Head of caudate nucleus (tissue), 42 donors: ENCODE measurements around the gene TTPAL.
A peak's percentile ranks its signal among the peaks of the same experiment; 100 is the strongest.

Experiments
- DNase-seq, 42 donors: peaks; one replicate each; pipeline versions ENCODE4 v3.0.0 to v3.0.0-alpha.2; 2020 to 2021; ENCODE audit warnings: mixed read lengths in 7 of 42
- intact Hi-C: fragments of 100-400 bp; cut with DNase I; formaldehyde crosslinking; loops from one replicate; pipeline ENCODE4 v1.15.0; 2022

The TTPAL gene, protein sequence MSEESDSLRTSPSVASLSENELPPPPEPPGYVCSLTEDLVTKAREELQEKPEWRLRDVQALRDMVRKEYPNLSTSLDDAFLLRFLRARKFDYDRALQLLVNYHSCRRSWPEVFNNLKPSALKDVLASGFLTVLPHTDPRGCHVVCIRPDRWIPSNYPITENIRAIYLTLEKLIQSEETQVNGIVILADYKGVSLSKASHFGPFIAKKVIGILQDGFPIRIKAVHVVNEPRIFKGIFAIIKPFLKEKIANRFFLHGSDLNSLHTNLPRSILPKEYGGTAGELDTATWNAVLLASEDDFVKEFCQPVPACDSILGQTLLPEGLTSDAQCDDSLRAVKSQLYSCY

DNA sequence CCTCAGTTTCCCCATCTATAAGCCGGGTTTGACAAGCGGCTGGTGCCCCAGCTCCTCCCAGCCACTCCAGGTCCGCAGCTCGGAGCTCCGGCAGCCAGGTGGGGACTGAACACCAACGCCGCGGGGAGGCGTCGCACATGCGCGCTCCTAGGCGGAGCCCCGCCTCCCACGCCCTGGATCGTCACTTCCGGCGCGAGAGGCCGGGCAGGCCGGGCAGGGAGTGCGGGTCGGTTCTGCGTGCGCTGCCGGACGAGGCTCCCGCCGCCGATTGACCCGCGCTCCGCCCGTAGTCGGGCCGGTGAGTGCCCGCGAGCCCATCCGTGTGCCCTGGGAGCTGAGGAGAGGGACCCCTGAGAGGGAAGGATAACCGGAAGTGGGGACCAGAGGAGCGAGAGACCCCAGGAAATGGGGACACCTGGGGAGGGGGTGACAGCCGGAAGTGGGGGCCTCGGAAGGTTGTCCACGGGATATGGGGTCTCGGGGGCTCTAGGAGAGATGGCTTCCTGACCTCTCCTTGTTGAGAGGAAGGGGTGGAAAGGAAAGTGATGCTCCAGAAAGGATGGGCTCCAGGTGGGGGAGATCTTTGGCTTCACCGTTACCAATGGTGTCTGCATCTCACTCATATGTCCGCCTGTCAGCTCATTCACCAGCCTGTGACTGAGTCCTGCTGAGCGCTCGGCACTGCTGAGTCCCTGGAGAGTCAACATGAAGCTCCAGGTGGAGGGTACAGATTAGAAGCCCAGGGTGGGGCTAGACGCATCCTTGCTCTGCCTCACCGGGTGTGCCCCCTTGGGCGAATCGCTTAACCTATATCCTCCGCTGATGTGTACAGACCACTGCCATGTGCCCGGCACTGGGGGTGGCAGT is at the start of gene TTPAL:
TTPAL (plus strand) TSS at position 181 of the 867 bp plus-strand sequence. CDS start 4,126 bp downstream, outside the sequence.
- peak; percentile 62 to 95 (median 88) for DNase-seq
- intact Hi-C loops, result loop anchor here (5.0 to 10.0 kb wide), 2 partner anchors 129 to 176 kb away; partner anchors contain the start of gene ADA

DNA sequence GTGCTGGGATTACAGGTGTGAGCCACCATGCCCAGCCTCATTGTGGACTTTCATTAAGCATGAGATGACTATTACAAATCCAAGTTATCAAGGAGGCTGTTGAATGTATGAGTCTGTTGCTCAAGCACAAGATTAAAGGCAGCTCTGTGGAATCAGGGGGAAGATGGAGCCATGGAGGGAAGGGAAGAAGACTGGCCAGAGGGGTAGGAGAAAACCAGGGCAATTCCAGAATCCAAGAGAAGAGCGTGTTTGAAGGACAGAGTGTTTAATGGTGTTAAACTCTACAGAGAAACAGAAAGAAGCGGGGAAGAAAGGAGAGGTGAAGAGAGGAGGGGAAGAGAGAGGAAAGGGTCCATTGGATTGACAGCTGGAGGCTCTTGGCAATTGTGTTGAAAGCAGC is 49.8 kb upstream of the TTPAL start:
- DNase-seq, result no peak
- intact Hi-C loops, result no loop called here

DNA sequence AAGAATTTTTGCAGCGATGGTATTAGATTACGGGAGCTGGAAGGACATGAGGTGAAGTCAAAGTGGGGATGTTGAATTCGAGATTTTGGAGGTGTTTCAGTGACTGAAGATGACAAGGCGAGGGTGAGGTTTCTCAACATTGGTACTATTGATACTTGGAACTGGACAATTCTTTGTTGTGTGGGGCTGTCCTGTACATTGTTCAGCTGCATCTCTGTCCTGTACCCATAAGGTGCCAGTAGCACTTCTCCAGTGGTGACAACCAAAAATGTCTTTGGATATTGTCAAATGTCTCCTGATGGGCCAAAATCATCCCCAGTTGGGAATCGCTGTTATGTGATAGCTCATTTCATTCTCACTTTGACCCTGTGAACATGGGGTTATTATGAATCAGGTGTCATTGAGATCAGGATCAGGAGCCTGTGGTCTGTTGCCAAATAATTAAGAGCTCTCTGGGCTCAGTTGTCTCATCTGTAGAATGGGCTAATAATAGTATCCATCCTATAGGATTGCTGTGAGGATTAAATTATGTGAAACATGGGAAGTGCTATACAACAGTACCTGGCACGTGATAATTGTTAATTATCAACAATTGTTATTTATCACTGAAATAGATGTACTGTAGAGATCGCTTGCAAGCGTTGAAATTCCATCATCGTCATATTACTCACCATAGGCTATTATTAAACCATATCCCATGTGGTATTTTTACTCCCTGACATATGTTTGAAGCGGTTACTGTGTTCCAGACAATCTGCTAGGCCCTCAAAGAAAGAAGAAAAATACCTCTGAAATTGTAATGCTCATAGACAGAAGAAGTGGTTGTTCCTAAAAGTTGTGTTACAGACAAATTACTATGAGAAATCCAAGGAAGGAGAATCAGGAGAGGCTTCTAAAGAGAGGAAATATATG is 48.5 kb upstream of the TTPAL start:
- no peak for DNase-seq
- intact Hi-C loops, result no loop called here

DNA sequence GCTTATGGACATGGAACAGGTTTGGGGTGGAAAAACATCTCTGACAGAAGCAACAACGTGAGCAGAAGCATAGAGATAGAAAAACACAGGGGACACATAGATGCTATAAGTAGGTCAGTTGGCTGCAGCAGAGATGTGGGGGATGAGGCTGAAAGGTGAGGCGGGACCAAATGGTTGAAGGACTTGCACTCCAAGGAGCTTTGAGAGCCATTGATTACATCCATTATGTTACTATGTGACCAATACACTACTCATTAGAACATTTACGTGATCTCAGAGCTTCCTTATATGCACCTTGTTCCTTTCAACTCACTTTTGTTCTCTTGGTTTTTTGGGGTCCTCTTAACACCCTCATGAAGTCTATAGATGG is 47.9 kb upstream of the TTPAL start:
- DNase-seq, result no peak
- intact Hi-C loops, result no loop called here

DNA sequence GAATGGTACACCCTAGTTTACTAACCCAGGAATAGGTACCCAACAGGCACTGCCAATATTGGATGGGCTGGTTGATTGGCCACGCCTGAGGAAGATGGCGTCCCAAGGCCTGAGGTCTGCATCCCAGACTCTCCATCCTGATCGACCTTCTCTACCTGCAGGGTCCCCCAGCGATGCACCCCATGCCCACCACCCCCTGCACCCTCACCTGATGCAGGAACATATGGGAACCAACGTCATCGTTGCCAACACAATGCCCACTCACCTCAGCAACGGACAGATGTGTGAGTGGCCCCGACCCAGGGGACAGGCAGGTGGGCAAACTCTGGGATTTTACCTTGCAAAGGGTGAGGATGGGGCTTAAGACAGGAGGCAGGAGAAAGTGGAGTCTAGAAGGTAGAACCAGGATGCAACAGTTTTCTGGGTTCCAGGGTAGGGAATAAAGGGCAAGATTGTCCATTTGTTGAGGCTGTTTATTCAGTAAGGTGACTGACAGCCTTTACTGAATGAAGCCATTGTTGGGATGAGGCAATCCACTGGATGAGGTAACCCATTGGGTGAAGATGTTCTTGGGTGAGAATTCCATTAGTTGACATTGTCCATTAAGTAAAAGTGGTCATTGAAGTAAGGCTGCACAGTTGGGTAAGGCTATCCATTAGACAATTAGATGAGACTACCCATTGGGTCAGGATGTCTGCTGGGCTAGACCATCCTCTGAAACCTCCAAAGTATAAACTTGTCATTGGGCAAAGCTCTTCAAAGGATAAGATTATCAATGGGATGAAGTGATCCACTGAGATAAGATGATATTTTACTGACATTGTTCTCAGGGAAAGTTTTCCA is 47.3 kb upstream of the TTPAL start:
- DNase-seq, result no peak
- intact Hi-C loops, result no loop called here

DNA sequence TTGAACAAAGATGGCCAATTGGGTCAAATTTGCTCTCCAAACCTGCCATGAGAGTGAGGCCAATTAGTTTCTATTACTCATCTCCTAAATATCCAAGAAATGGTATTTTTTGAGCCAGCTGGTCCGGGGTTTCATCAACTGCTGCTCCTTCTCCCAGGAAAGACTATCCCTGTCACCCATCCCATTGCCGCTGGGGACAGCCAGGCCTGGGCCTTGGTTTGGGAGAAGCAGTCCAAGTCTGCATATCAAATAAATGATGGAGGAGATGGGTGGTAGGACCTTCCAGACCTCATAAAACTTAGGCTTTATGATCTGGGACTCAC is 46.7 kb upstream of the TTPAL start:
- intact Hi-C loops, result no loop called here
- no peak for DNase-seq

DNA sequence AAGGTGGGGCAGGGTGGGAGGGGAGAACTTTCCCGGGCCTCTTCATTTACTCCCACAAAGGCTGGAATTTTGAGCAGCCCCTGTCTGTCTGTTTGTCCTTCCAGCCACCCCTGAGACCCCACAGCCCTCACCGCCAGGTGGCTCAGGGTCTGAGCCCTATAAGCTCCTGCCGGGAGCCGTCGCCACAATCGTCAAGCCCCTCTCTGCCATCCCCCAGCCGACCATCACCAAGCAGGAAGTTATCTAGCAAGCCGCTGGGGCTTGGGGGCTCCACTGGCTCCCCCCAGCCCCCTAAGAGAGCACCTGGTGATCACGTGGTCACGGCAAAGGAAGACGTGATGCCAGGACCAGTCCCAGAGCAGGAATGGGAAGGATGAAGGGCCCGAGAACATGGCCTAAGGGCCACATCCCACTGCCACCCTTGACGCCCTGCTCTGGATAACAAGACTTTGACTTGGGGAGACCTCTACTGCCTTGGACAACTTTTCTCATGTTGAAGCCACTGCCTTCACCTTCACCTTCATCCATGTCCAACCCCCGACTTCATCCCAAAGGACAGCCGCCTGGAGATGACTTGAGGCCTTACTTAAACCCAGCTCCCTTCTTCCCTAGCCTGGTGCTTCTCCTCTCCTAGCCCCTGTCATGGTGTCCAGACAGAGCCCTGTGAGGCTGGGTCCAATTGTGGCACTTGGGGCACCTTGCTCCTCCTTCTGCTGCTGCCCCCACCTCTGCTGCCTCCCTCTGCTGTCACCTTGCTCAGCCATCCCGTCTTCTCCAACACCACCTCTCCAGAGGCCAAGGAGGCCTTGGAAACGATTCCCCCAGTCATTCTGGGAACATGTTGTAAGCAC is 46.0 kb upstream of the TTPAL start:
- intact Hi-C loops, result no loop called here
- no peak for DNase-seq

DNA sequence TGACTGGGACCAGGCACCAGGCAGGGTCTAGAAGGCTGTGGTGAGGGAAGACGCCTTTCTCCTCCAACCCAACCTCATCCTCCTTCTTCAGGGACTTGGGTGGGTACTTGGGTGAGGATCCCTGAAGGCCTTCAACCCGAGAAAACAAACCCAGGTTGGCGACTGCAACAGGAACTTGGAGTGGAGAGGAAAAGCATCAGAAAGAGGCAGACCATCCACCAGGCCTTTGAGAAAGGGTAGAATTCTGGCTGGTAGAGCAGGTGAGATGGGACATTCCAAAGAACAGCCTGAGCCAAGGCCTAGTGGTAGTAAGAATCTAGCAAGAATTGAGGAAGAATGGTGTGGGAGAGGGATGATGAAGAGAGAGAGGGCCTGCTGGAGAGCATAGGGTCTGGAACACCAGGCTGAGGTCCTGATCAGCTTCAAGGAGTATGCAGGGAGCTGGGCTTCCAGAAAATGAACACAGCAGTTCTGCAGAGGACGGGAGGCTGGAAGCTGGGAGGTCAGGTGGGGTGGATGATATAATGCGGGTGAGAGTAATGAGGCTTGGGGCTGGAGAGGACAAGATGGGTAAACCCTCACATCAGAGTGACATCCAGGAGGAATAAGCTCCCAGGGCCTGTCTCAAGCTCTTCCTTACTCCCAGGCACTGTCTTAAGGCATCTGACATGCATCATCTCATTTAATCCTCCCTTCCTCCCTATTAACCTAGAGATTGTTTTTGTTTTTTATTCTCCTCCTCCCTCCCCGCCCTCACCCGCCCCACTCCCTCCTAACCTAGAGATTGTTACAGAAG is 45.2 kb upstream of the TTPAL start:
- intact Hi-C loops, result no loop called here
- DNase-seq, result no peak

DNA sequence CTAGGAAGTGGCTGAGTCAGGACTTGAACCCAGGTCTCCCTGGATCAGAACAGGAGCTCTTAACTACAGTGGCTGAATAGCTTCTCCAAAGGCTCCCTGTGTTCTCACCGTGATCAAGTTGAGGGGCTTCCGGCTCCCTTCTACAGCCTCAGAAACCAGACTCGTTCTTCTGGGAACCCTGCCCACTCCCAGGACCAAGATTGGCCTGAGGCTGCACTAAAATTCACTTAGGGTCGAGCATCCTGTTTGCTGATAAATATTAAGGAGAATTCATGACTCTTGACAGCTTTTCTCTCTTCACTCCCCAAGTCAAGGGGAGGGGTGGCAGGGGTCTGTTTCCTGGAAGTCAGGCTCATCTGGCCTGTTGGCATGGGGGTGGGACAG is 44.6 kb upstream of the TTPAL start:
- intact Hi-C loops, result no loop called here
- DNase-seq, result no peak

DNA sequence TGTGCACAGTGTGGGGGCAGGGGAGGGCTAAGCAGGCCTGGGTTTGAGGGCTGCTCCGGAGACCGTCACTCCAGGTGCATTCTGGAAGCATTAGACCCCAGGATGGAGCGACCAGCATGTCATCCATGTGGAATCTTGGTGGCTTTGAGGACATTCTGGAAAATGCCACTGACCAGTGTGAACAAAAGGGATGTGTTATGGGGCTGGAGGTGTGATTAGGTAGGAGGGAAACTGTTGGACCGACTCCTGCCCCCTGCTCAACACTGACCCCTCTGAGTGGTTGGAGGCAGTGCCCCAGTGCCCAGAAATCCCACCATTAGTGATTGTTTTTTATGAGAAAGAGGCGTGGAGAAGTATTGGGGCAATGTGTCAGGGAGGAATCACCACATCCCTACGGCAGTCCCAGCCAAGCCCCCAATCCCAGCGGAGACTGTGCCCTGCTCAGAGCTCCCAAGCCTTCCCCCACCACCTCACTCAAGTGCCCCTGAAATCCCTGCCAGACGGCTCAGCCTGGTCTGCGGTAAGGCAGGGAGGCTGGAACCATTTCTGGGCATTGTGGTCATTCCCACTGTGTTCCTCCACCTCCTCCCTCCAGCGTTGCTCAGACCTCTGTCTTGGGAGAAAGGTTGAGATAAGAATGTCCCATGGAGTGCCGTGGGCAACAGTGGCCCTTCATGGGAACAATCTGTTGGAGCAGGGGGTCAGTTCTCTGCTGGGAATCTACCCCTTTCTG is 44.0 kb upstream of the TTPAL start:
- DNase-seq, result no peak
- intact Hi-C loops, result no loop called here

DNA sequence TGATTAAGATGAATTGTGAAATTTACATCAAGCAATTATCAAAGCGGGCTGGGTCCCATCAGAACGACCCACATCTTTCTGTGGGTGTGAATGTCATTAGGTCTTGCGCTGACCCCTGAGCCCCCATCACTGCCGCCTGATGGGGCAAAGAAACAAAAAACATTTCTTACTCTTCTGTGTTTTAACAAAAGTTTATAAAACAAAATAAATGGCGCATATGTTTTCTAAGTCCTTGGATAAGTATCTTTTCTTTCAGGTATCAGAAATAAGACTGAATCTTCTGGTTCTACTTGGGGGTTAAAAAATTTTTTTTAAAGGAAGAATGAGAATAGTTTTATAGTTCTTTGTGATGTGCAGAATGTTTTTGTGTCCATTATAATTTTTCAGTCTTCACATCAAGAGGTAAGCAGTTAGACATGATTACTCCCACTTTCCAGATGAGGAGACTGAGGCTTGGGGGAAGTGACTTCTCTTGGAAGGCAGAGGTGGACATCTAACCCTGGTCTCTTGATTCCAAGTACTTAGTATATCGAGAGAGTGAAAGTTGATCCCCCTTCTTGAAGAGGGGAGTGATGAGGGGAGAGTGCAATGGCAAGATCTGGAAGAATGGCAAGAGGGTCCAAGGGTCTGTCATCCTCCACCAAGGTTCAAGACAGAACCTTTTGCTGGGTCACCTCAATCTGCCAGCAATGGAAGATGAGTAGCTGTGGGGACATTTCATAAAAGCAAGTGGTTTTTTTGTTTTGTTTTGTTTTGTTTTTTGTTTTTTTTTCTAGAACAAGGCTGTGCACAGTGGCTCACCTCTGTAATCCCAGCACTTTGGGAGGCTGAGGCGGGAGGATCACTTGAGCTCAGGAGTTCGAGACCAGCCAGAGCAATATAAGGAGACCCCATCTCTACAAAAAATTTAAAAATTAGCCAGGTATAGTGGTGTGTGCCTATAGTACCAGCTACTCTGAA is 42.8 kb upstream of the TTPAL start:
- no peak for DNase-seq
- intact Hi-C loops, result no loop called here

DNA sequence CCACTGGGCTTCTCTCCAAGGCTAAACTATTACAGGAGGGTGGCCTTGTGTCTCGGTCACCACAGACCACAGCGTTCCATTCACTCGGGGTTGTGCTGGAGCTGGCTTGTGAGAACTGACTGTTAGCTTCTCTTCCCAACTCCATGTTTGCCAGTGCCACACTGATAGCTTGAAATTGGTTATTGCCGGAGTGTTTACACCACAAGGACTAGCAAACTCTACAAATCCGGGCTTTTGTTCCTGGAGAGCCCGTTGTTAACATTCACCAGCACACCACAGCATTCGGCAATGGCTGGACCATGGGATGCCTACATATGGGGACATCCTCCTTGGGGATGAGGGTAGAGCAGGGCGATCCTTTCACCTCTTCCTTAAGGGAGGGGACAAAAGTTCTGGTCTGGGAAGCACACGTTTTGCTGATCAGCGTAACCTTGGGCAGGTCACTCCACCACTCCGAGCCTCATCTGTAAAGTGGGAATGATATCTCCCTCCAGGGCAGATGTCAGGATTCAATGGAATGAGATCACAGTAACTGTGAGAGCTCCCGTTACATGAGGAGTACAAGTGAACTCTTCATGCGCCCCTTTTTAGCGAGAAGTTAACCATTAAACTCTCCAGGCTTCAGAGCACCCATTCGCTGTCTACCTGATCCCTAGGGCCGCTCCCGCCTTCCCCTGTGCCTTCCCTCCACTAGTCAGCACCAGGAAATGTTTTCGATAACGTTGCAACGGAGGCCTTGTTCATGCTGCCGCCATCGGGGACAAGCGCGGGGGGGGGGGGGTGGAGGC is 41.7 kb upstream of the TTPAL start:
- intact Hi-C loops, result no loop called here
- no peak for DNase-seq

DNA sequence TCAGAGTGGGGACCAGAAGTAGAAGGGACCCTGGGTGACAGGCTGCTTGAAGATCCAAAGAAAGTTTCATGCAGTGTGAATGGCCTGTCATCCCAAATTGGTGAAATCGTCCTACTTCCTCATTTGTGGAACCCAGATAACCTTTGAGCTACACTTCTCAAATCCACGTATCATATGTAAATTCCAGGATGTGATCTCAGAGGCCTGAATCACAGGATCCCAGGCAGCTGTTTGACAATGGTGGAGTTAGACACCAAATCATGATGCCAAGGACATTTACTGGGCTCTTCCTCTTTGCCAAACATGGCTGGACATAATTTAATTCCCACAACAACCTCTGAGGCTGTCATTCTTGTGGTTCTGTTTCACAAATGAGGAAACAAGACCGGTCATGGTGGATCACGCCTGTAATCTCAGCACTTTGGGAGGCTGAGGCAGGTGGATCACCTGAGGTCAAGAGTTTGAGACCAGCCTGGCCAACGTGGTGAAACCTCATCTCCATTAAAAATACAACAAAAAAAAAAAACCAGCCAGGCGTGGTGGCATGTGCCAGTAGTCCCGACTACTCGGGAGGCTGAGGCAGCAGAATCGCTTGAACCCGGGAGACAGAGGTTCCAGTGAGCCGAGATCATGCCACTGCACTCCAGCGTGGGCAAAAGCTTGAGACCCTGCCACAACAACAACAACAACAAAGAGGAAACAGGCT is 39.9 kb upstream of the TTPAL start:
- no peak for DNase-seq
- intact Hi-C loops, result no loop called here

DNA sequence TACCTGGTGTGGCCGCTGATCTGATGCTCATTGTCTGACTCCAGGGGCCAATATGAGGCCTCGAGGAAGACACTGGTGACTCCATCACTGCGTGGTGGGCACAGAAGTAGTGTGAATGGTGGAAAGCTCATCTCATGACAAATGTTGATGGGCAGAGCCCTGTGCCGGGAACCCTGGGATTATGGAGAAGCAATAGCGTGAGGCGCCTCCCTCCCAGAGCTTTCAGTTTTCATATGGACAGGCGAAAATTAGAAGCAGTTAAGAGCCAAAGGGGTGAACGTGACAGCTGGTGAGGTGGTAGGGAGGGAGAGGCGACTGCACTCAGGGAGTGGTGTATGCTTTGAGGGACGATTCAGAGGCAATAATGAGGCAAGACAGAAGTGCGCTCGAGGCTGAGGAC is 39.3 kb upstream of the TTPAL start:
- intact Hi-C loops, result no loop called here
- DNase-seq, result no peak
